GM10266 (cell line): Measurements from ENCODE around the gene PRAMEF5.
"Not testable (repeated sequence)": the region's sequence is repeated elsewhere in the genome, so short reads cannot be mapped to it uniquely, and the experiment has no call there.

Source experiments
- DNase-seq: peaks from one replicate; pipeline ENCODE4 v3.0.0; 2012; ENCODE audit errors: extremely low spot score

The PRAMEF5 gene

DNA sequence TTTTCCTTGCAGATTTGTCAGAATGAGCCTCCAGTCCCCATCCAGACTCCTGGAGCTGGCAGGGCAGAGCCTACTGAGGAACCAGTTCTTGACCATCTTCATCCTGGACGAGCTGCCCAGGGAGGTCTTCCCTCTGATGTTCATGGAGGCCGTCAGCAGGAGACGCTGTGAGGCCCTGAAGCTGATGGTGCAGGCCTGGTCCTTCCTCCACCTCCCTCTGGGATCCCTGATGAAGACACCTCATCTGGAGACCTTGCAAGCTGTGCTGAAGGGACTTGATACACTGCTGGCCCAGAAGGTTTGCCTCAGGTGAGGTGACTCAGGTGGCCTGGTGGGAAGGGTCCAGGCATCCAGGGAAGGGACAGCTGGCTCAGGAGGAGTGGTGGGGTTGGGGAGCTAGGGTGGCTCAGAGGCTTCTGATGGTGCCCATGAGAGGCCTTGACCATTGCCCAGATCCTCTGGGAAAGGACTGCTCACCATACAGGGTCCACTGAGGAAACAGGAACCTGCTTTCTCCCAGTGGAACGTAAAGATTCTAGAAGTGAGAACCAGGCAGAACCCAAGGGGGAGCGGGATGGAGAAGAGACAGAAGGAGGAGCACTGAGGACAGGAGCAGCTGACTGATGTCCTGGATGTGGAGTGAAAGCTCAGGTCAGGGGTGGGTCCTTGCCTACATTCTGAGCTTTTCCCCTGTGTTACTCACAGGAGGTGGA lies 8.0 kb upstream of the PRAMEF5 start:
- not testable (repeated sequence) for DNase-seq

DNA sequence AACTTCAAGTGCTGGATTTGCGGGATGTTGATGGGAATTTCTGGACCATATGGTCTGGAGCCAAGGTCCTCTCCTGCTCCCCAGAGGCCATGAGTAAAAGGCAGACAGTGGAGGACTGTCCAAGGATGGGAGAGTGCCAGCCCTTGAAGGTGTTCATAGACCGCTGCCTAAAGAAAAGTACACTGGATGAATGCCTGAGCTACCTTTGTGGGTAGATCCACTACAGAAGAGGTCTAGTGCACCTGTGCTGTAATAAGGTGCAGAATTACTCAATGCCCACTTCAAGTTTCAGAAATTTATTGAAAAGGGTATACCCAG lies 7.5 kb upstream of the PRAMEF5 start:
- not testable (repeated sequence) for DNase-seq

DNA sequence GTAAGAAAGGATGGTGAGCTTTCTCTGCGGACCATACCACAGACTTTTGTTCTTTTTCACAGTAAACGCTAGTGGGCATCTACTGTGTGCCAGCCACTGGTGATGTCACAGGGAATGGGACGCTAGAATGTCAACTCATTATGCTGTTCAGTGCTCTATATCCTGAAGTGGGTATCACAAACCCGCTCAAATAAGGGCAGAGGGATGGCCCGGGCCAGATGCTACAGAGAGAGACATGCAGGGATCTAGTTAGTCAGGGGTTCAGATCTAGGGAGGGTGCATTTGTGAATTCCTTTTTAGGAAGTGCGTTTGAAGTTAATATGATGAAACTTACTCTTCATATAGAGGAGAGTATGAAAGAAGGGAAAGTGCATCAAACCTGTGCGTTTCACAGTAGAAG lies 6.9 kb upstream of the PRAMEF5 start:
- DNase-seq: not testable (repeated sequence)

DNA sequence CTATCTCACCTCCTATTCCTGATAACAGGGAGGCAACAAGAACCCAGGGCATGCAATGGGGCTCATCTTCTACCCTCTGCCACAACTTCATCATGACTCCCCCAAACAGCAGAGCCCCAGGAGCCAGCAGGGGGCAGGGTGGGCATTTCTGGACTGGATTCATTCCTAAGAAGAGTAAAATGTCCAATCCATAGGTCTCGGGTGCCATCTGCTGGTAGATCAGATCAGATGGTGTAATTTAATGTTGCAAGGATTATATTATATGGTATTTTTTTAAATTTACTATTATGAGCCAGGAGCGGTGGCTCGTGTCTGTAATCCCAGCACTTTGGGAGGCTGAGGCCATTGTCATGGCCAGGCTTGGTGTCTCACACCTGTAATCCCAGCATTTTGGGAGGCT lies 11.1 kb downstream of the PRAMEF5 start:
- not testable (repeated sequence) for DNase-seq

DNA sequence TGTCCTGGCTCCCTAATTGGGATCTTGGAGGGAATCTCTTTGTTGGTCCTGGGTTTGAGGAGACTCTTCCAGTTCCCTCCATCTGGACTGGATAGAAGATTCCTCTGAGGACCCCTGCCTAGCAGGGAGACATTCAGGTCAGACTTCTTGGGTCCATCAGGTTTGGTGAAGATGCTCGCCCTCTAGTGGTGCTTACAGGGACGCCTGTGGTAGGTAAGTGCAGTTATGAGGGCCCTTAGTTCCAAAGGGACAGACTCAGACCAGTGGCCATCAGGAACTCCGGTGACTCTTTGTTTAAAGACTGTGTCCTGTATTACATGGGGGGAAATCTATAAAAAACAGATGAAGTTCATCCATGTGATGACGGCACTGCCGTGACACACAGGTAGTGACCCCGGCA lies 23.0 kb downstream of the PRAMEF5 start:
- DNase-seq: not testable (repeated sequence)

DNA sequence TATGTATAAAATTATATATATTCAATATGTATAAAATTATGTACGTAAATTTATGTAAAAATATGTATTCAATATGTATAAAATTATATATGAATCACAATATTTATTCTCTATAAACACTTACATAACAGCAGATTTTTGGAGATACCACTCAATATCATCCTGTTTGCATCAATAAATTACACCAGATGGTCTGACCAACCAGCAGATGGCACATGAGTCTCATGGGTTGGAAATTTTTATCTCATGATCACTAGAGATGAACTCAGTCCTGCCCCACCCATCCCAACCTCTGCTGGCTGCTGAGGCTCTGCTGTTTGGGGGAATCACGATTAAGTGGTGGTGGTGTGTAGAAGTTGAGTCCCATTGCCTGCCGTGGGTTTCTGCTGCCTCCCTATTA lies 25.6 kb downstream of the PRAMEF5 start:
- not testable (repeated sequence) for DNase-seq

DNA sequence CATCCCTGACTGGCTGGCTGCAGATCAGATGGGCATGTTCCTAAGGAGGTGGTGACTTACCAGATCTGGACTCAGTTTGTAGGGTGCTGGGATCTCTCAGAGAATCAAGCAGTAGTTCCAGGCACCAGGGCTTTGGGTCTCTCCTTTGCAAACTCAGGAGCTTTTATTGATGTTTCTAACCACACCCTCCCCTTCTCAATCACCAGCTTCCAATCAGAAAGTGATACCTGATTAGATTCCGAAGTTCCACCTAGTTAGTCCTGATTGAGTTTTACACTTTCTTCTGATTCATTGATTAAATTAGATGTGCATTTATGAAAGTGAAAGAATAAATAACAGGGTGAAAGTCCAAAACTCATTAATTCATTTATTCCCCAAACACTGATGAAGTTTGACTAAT lies 31.0 kb downstream of the PRAMEF5 start, which contains the start of gene PRAMEF8:
Gene PRAMEF8, minus strand, starts transcription at position 101 of the 400 bp plus-strand sequence. CDS start 1,046 bp downstream, outside the sequence.
- DNase-seq: not testable (repeated sequence)

DNA sequence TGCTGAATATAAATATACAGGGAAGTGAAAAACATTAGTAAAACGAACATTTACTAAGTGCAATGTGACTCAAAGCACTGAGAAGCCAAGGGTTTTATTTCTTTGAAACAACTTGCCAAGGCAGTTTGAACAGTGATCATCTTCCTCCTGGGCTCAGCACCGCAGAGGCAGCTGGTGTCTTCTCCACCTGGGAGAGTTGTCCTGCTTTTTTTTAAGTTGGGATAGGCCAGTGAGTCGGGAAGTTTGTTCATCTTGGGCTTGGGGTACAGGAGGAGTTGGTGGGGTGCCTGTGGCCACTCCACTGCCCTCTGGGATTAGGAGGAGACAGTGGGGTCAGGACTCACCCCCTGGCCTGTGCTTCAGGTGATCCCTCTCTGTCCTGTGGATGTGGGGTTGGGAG lies 35.0 kb downstream of the PRAMEF5 start:
- not testable (repeated sequence) for DNase-seq

DNA sequence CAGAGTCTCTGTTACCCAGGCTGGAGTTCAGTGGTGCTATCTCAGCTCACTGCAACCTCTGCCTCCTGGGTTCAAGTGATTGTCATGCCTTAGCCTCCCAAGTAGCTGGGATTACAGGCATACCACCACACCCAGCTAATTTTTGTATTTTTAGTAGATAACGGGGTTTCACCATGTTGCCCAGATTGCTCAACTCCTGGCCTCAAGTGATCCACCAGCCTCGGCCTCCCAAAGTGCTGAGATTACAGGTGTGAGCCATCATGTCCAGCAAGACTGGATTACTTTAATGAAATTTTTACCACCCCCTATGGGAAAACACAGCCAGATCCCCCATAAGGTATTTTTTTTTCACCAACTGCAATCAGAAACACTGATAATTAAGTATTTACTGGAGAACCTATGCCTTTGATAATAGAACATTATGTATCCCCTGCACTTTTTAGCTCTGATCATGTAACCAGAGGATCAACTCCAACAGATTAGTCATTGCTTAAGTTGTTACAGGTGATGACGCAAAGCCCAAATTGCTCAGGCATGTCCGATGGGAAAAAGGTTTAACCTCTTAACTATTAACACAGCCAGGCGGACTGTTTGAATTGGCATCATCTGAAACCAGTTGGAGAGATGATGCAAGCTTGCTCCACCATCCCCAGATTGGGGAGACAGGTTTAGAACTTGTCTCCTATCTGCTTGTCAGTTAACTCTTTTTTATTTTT lies 43.4 kb downstream of the PRAMEF5 start:
- DNase-seq: not testable (repeated sequence)

DNA sequence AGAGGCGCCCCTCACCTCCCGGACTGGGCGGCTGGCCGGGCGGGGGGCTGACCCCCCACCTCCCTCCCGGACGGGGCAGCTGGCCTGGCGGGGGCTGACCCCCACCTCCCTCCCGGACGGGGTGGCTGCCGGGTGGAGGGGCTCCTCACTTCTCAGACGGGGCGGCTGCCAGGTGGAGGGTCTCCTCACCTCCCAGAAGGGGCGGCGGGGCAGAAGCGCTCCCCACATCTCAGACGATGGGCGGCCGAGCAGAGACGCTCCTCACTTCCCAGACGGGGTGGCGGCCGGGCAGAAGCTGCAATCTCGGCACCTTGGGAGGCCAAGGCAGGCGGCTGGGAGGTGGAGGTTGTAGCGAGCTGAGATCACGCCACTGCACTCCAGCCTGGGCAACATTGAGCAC lies 44.7 kb downstream of the PRAMEF5 start:
- DNase-seq: not testable (repeated sequence)

DNA sequence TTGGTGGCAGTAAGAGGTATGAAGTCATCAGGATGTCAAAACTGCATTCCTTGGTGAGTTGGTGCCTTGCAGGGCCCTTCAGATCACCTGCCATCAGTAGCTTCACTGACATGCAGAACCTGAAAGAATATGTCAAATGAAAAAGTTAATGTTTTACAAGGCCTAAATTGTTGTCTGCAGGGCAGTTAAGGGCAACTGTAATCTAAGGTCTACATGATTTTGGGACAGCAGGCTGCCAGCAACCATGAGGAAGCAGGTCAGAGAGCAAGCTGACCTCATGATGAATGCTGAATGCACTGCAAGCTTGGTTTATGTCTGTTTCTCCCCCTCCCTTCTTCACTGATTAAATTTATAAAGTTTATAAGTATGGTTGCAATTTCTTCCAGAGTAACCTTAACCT lies 48.2 kb downstream of the PRAMEF5 start:
- not testable (repeated sequence) for DNase-seq

DNA sequence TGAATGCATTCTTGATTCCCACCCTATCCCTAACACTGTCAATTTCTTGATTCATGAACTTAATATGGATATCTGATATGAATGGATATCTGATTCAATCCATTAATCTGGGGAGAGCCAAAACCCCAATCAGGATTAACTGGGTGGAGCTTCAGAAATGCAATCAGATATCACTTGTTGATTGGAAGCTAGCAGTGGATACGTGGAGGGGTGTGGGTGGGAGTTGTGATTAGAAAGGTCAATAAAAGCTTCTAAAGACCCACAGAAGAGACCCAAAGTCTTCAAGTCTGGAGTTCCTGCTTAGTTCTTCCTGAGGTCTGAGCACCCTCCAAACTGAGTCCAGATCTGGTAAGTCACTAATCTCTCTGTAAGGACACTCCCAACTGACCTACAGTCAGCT lies 49.2 kb downstream of the PRAMEF5 start, which contains the start of gene PRAMEF33:
Gene PRAMEF33, plus strand, starts transcription at position 301 of the 400 bp plus-strand sequence. CDS start 2,416 bp downstream, outside the sequence.
- not testable (repeated sequence) for DNase-seq
